ENCODE results near the gene CFAP61. TPM values are rescaled to one million over a fixed set of nuclear protein-coding genes. Genes with fewer than 3 reads are reported as not detected.

CFAP61 gene
- total and polyA plus RNA-seq, 2 experiments from 2014 or later, result 0.21 TPM; not detected in 1

- ATAC-seq (no peak), DNase-seq (ENCODE audit: low spot score) (no peak)
- Histone ChIP-seq H2AFZ (no peak overlapping the region), H3K79me2 (replicated peaks; ENCODE audit: insufficient read depth) (no peaks in the 10 kb centered on the region), H3K27ac (ENCODE audit: low read depth) (no peak overlapping the region), H3K4me1 (ENCODE audit: insufficient read depth) (peaks cover 8% of the 10 kb centered on the region; the same call in 1 of the 2 replicates), H3K4me3 (no peak overlapping the region), H4K20me1 (replicated peaks; ENCODE audit: insufficient read depth) (no peaks in the 10 kb centered on the region), H3K4me2 (no peak overlapping the region), H3K9me2 (ENCODE audit: insufficient read depth) (no peaks in the 10 kb centered on the region), H3F3A (replicated peaks; ENCODE audit: low read depth) (no peaks in the 10 kb centered on the region), H3K27me3 (ENCODE audit: insufficient read depth) (no peaks in the 10 kb centered on the region), H3K36me3 (ENCODE audit: insufficient read depth) (no peaks in the 10 kb centered on the region)
- Mint-ChIP-seq H3K27me3 (ENCODE audit: insufficient read depth, low read depth, poor library complexity) (peaks cover 2% of the 10 kb centered on the region), H3K4me1 (peaks cover 28% of the 10 kb centered on the region), H3K4me3 (no peak overlapping the region), H3K36me3 (ENCODE audit: low read depth) (peaks cover 5% of the 10 kb centered on the region; the same call in 1 of the 3 replicates), H3K9me3 (peaks cover 12% of the 10 kb centered on the region), H3K27ac (no peak overlapping the region)
- TF ChIP-seq EZH2 (IDR thresholded peaks at IDR 0.05; ENCODE audit: low read depth, unreplicated experiment) (no peak), ZNF462 (CRISPR knock-in tag; IDR thresholded peaks at IDR 0.05) (no peak), POLR2AphosphoS5 (IDR thresholded peaks at IDR 0.05; ENCODE audit: low read depth) (no peak), ZNF331 (CRISPR knock-in tag; IDR thresholded peaks at IDR 0.05; ENCODE audit: low read depth) (no peak), CTCF (conservative IDR thresholded peaks at IDR 0.05; ENCODE audit: low read depth in 2 of 2) (no peak), REST (IDR thresholded peaks at IDR 0.05; ENCODE audit: unreplicated experiment) (no peak), JUNB (IDR thresholded peaks at IDR 0.05; ENCODE audit: unreplicated experiment) (no peak), ETS1 (IDR thresholded peaks at IDR 0.05) (no peak), NANOG (IDR thresholded peaks at IDR 0.05; ENCODE audit: borderline replicate concordance) (no peak)
Measured at GRCh38 chr20:20219016-20219415, 166.7 kb downstream of the CFAP61 start.

All from GM23338 (cell line).